ENCODE results near the gene MRM3. TPM values are rescaled to one million over a fixed set of nuclear protein-coding genes. Genes with fewer than 3 reads are reported as not detected.

Gene MRM3
- total RNA-seq, 1 donor from 2014 or later: 18.7 TPM

DNA sequence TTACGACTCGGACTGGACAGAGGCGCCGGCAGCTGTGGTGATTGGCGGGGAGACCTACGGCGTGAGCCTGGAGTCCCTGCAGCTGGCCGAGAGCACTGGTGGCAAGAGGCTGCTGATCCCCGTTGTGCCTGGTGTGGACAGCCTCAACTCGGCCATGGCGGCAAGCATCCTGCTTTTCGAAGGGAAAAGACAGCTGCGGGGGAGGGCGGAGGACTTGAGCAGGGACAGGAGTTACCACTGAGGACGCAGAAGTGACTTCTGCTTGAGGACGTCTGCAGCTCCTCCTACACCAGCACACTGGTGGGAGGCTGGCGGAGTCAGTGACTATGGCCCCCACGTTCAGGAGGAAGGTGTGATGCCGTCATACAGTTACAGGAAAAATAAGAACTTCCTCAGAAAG lies 9.7 kb downstream of the MRM3 start:
- Histone ChIP-seq H3K27me3 (ENCODE audit: low read depth) (no peaks in the 10 kb centered on the region), H3K27ac (replicated peaks) (no peak overlapping the region), H3K4me3 (no peak overlapping the region), H3K4me1 (peaks cover 16% of the 10 kb centered on the region), H3K9me3 (replicated peaks) (no peaks in the 10 kb centered on the region), H3K36me3 (peaks cover 42% of the 10 kb centered on the region)
- TF ChIP-seq, protein P1, sequence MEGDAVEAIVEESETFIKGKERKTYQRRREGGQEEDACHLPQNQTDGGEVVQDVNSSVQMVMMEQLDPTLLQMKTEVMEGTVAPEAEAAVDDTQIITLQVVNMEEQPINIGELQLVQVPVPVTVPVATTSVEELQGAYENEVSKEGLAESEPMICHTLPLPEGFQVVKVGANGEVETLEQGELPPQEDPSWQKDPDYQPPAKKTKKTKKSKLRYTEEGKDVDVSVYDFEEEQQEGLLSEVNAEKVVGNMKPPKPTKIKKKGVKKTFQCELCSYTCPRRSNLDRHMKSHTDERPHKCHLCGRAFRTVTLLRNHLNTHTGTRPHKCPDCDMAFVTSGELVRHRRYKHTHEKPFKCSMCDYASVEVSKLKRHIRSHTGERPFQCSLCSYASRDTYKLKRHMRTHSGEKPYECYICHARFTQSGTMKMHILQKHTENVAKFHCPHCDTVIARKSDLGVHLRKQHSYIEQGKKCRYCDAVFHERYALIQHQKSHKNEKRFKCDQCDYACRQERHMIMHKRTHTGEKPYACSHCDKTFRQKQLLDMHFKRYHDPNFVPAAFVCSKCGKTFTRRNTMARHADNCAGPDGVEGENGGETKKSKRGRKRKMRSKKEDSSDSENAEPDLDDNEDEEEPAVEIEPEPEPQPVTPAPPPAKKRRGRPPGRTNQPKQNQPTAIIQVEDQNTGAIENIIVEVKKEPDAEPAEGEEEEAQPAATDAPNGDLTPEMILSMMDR (IDR thresholded peaks at IDR 0.05; ENCODE audit: borderline replicate concordance): no peak
- intact Hi-C loops (cut with micrococcal nuclease): loop anchor here (10.0 kb wide), 1 partner anchor 83 kb away; no protein-coding TSS in a partner anchor
- no peak for DNase-seq

DNA sequence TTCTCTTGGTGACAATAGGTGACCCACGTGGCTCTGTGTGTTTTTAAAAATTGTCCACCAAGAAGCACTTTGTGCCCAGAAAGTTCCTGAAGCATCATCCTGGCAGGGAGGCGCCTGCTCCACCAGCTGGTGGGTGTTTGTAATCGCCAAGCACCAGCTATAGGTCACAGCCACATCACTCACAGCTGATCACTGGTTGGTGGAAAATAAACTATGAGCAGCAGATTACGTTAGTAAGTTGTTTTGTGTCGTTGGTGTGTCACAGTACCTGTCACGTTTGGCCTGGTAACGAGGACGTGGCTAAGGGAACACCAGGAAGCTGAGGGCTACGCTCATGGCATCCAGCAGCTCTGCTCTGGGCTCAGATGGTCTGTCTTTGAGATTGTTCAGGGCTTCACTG lies 10.1 kb downstream of the MRM3 start:
- Histone ChIP-seq H3K4me3 (no peak overlapping the region), H3K36me3 (peaks cover 42% of the 10 kb centered on the region), H3K27me3 (ENCODE audit: low read depth) (no peaks in the 10 kb centered on the region), H3K4me1 (peaks cover 16% of the 10 kb centered on the region), H3K27ac (replicated peaks) (no peak overlapping the region), H3K9me3 (replicated peaks) (no peaks in the 10 kb centered on the region)
- no peak for DNase-seq
- TF ChIP-seq, protein P1 (IDR thresholded peaks at IDR 0.05; ENCODE audit: borderline replicate concordance): no peak
- intact Hi-C loops (cut with micrococcal nuclease): loop anchor here (10.0 kb wide), 1 partner anchor 83 kb away; no protein-coding TSS in a partner anchor

DNA sequence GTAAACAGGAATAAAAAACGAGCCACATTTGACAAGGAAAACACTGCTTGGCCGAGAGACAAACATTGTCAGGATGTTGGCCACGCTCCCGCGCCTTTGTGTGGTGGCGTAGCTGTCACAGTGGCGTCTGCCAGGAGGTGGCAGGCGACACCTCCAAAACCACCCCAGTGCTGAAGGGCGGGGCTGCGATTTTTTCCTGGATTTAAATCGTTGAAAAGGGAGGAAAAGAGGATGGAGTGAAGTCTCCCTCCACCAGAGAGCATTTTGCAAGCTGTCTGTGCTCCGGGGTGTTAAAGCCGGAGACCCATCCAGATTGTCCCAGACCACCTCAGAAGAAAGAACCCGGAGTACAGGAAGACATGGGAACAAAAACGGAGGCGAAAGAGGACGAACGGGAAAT lies 12.7 kb downstream of the MRM3 start:
- TF ChIP-seq, protein P1 (IDR thresholded peaks at IDR 0.05; ENCODE audit: borderline replicate concordance): peak; percentile 94
- Histone ChIP-seq H3K27ac (replicated peaks) (peak overlapping the region; percentile 61), H3K9me3 (replicated peaks) (no peaks in the 10 kb centered on the region), H3K27me3 (ENCODE audit: low read depth) (no peaks in the 10 kb centered on the region), H3K4me3 (peak overlapping the region; percentile 59), H3K4me1 (peaks cover 16% of the 10 kb centered on the region), H3K36me3 (peaks cover 18% of the 10 kb centered on the region)
- intact Hi-C loops (cut with micrococcal nuclease): loop anchor here (5.0 to 10.0 kb wide), 2 partner anchors 80 to 182 kb away; partner anchors contain the start of gene NXN
- peak; percentile 87 for DNase-seq

DNA sequence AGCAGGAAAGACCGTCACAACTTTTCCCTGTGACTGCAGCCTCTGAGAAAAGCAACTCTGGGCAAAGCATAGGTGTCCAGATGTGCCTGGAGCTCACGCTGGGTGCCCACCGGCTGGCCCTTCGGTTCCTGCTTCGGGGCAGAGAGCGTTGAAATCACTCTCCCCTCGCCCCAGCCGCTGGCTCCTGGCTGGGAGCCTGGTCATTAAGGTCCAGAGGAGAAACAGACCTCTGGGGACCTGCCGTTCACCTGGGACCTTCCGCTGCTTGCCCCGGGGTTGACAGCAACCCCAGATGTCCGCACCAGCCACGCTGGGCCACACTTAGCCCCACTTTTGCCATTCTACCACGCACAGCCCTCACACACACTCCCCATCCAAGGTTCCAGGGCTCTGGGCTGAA lies 13.1 kb downstream of the MRM3 start:
- Histone ChIP-seq H3K27ac (replicated peaks) (peak overlapping the region; percentile 61), H3K27me3 (ENCODE audit: low read depth) (no peaks in the 10 kb centered on the region)

DNA sequence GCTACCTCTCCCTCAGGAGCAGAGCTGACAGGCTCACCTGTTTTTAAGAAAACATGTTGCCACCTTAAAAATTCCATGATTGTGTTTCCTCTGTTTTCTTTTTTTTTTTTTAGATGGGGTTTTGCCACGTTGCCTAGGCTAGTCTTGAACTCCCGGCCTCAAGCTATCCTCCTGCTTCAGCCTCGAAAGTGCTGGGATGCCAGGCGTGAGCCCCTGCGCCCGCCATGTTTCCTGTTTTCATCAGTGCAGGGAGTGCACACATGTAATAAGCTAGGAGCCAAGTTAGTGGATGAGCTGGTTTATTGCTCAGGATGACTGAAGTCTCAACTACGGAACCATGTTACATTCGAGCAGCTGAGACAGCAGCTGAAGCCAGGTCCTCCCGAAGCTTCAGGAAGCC lies 13.6 kb downstream of the MRM3 start:
- Histone ChIP-seq H3K9me3 (replicated peaks) (no peaks in the 10 kb centered on the region), H3K36me3 (peaks cover 22% of the 10 kb centered on the region), H3K27me3 (ENCODE audit: low read depth) (no peaks in the 10 kb centered on the region), H3K27ac (replicated peaks) (no peak overlapping the region), H3K4me3 (no peak overlapping the region), H3K4me1 (peaks cover 16% of the 10 kb centered on the region)
- intact Hi-C loops (cut with micrococcal nuclease): loop anchor here (5.0 to 10.0 kb wide), 2 partner anchors 79 to 182 kb away; partner anchors contain the start of gene NXN
- TF ChIP-seq, protein P1 (IDR thresholded peaks at IDR 0.05; ENCODE audit: borderline replicate concordance): no peak
- DNase-seq: no peak

More for the DNA sequence above, 13.1 kb downstream of the MRM3 start:
- Histone ChIP-seq H3K36me3 (peaks cover 18% of the 10 kb centered on the region), H3K4me1 (peaks cover 16% of the 10 kb centered on the region), H3K4me3 (peak overlapping the region; percentile 59), H3K9me3 (replicated peaks) (no peaks in the 10 kb centered on the region)
- intact Hi-C loops (cut with micrococcal nuclease): loop anchor here (5.0 to 10.0 kb wide), 2 partner anchors 80 to 182 kb away; partner anchors contain the start of gene NXN
- TF ChIP-seq, protein P1 (IDR thresholded peaks at IDR 0.05; ENCODE audit: borderline replicate concordance): no peak
- no peak for DNase-seq

Measured in left ventricle myocardium inferior (tissue), 1 donor.